Fibroblast of skin of right biceps (primary cell): ENCODE measurements around the gene AKAP12.

Source experiments
- DNase-seq: peaks from one replicate; pipeline ENCODE4 v3.0.0-alpha.2; 2013

AKAP12 gene

DNA sequence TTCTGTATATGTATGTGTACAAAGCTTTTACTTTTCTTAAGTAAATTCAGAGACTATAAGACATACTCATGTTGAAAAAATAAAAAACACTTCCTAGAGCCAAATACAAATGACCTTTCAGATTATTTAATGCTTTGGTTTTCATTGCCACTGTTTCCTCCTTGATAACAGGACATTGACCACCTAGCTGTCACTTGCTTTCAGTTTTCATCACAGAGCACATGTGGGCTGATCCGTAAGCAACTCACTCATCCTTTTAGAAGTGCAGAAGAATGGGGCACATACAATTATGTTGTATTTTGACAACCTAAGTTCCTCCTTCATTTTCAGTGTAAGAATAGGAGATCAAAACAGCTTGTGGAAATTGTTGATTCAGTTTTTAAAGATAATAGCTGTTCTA lies 145.4 kb downstream of the AKAP12 start:
- DNase-seq: no peak

DNA sequence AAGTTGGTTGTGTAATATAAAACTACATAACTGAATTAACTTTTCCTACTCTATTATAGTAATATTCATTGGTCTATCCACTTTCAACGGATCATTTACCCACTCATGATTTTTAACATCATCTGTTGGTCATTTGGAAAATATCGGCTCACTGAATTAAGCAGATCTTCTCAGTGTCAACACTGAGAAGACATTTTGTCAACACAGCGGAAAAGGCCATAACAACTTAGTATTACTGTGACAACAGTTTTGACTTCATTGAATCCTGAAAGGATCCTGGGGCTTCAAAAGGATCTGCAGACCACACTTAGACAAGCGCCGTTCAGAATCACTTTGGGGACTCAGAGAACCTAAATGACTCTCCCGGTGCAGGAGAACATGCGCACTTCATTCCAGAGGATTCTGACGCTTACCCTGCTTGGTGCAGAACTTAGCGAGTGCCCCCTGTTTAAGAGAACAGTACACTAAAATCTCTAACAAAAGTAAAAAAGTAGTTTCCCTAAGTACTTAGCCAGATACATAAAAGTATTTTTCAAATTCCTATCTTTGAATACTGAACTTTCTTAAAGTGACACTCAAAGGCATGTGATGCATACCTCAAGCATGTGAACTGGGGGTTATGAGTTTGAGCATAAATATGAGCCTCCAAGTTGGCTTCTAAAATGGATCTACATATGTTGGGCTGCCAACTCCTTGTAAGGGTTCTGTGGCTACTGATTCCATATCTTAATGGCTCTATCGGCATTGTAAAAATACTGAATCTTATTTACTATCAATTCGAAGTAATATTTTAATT lies 147.6 kb downstream of the AKAP12 start:
- DNase-seq: peak; percentile 86

DNA sequence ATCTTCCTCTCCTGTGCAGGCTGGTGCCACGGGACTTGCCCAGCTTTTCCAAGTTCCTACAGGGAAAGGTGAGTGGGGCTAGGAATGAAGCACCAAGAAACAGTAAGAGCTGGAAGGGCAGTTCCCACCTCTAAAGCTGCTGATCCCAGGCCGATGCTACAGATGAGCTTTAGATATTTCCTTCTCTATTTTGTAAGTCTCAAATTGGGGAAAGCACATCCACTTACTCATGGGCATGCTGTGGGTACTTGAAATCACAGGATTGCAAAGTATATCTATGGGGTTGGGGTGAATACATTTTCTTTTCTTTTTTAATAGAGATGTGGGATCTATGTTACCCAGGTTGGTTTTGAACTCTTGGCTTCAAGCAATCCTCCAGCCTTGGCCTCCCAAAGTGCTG lies 148.5 kb downstream of the AKAP12 start:
- DNase-seq: no peak

DNA sequence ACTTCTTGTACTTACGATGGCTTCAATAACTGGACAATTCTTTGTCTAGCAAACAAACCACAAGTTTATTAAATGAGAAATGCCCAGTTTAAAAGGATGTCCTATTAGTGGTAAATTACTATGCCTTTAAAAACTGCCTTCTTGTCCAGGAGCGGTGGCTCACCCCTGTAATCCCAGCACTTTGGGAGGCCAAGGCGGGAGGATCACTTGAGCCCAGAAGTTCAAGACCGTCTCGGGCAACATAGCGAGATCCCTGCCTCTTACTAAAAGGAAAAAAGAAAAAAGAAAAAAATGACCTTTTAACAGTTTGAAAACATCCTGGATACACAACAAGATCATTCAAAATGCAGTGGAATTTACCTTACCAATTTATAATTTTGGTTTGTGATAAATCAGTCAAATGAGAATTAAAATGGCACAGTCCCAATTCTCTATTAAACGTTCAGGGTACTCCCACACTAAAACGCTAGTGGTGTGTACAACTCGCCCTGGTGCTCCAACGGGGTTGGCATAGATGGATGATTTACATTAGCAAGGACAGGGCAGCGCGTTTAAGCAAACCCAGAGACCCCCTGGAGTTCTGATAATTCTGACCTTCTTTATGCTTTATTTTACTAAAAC lies 149.3 kb downstream of the AKAP12 start:
- DNase-seq: no peak

DNA sequence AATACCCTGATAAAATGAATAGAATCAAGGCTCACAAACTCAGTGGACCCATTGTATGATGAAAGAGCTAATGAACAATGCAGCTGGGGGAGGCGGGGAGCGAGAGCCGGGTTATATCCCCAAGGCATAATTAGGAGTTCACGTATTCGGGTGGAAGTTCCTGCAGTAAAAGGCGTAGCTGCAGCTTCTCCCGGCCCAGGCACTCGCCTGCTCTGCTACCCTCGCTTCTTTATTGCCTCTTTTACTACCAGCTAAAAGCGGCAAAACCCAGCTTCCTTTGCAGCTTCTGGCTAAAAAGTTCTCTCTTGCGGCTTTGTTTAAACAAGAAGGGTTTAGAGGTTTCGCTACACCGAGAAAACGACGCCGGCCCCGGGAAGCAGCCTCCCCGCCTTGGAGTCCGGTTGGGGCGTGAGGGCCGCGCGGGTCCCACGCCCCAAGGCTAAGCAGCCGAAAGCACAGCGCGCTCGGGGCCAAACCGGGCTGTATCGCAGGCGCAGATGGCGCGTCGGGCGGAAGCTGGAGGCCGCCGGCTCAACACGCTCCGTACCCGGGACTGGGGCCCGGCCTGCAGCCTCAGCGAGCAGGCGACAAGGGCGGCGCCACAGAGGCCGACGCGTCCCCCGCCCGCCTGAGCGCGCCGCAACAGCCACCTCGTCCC lies 150.0 kb downstream of the AKAP12 start:
- peak; percentile 84 for DNase-seq

DNA sequence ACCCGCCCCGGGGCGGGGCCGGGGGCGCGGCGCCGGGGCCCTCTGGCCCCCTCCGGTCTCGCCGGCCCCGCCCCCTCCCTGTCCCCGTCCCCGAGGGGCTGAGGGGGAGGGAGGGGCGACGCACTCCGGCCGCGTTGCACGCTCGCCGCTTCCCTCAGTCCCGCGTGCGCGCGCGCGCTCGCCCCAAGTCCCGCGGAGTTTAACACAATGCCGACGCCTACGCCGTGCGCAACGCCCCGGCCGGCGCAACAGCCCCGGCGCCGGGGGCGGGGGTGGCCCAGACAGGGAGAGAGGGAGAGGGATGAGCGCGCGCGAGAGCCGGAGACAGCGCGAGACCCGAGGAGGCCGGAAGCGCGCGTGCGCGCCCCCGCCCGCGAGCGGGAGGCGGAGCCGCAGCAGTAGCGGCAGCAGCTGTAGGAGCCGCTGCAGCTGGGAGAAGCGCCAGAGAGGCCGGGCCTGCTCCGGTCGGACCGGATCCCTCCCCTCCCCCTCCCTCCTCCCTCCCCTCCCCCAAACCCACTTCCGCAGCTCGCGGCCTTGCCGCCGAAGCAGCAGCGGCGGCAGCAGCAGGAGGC lies 150.6 kb downstream of the AKAP12 start:
- peak; percentile 100 for DNase-seq

DNA sequence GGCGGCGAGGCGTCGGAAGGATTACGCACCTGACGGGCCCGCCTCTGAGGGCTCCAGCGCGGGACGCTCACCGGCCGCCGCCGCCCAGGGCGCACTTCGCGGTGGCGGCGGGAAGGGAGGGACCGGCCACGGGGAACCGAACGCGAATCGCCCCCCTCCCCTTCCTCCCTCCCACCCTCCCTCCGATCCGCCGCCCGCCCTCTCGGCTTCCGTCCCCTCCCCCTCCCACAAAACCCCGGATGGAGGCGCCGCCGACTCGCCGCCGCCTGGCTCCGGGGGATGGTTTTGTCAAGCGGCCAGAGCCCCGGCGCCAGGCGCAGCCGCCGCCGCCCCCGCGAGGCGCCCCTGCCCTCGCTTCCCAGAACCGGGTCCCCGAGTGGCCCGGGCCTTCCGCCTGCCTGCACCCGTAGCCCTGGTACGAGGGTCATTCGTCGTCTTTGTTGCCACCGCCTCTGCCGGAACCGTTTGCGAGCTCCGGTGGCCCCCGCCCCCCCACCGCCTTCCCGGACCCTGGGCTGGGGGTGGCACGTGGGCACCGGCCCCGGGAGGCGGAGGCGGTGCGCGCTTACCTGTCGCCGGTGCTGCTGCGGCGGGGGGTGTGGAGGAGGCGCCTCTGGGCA lies 151.2 kb downstream of the AKAP12 start:
- peak; percentile 79 for DNase-seq

DNA sequence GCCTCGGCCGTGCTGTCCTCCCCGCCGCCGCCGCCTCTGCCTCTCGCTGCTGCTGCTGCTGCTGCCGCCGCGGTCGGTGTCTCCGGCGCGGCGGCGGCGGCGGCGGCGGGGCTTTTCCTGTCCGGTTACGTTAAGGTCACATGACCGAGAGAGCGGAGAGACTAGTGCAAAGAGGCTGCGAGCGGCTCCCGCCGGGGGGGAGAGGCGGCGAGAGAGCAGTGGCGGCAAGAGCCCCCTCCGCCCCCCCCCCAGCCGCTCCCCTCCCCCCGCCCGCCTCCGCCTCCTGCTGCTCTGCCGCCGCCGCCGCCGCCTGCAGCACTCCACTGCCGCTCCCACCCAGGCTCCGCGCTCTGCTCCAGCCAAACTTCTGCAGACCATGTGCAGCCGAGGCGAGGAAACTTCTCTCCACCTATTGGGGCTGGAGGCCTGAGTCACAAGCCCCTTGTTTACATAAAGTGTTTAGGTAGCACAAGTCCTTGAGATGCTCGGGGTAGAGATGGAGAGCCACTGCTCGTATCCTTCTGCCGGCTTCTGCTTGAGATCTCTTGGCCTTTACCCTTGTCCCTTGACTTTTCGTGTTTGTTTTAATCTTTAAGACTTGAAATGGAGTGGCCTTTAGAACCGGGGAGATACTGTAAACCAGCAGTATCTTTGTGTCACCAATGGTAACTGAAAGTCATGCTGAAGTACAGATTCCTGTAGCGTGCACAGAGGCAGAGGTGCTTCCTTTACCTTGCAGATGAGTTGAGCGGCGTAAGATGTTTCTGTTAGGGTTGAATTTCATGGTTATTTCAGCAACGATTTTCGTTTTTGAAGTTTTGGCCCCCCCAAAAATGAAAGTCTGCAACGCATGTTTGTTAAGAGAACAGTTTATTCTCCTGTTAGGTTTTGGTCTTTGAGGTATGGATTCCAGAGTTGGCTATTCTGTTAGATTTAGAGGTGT lies 152.0 kb downstream of the AKAP12 start, which contains the start of gene ZBTB2:
ZBTB2 (minus strand) TSS at position 89 of the 943 bp plus-strand sequence. CDS start 17,922 bp downstream, outside the sequence.
- peak; percentile 79 for DNase-seq

DNA sequence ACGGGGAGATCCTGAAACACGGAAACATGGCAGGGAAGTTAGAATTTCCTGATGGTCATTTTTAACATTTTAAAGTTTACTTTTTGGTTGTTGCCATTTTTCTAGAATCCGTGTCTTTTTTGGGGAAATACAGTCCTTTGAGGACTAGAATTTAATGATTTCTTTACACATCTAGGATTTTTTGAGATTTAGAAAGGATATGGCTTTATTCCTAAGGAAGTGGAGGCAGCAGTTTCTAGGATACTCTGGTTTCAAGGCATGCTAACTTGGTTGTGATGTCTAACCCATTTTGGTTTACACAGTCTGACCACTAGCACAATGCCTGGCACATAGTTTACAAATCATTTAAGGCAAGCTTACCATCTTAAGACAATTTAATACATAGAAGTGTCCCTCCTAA lies 152.7 kb downstream of the AKAP12 start:
- DNase-seq: no peak

DNA sequence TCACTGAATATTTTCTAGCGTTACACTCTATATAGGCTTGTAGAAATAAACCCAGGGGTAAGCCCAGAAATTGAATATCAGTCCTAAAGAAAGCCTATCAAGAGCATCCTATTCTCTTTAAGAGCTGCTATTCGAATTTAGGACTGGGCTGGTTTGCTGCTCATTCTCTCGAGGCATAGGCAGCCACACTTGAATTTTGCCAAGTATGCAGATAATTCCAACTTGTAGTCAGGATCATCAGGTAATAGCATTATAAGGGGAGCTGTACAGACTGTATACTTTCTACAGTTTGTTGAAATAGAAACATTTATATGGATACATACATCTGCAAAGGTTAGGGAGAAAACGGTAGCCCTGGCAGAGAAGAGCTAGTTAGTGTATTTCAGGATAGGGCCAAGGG lies 153.6 kb downstream of the AKAP12 start:
- no peak for DNase-seq

DNA sequence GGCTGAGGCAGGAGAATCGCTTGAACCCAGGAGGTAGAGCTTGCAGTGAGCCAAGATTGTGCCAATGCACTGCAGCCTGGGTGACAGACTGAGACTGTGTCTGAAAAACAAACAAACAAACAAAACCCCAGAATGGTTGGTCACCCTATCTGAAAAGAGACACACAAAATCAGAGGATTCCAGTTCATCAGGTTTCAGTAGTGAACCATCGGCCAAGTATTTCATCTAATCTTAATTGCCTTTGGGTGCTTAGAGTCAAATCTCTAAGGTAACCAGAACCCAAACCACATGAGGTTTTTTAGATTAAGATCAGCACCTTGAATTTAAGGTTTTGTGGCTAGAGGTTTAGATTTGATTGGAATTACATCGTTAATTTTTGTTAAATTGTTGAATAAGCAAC lies 159.9 kb downstream of the AKAP12 start:
- DNase-seq: no peak

DNA sequence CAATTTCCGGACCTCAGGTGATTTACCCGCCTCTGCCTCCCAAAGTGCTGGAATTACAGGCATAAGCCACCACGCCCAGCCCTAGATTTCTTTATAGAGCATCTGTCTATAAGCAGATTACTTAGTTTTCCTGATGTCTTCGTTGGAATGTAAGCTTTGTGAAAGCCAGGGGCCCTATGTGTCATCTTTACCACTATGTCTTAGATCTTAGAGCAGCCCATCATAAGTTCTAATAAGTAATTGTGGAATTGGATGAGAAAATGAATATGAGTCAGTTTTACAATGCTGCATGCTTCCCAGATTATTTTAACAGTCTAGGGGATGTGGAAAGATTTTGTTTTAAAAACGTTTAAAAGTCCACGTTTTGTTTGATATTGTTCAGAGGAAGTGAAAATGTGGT lies 160.7 kb downstream of the AKAP12 start:
- peak; percentile 83 for DNase-seq

DNA sequence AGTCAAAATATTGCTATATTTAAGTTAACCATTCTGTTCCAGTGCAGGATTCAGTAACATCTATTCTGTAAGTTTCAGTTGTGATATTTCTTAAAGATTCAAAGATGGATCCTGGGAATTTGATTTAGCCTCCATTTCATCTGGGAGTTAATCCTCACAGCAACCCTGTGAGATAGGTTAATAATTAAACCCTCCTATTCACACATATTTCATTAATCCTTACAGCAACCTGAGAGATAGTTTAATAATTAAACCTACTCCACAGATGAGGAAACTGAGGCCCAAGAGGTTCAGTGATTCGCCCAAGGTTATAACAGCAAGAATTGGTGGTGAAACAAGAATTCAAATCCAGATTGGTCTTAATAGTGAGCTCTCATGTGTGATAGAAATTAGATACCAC lies 162.5 kb downstream of the AKAP12 start:
- no peak for DNase-seq

DNA sequence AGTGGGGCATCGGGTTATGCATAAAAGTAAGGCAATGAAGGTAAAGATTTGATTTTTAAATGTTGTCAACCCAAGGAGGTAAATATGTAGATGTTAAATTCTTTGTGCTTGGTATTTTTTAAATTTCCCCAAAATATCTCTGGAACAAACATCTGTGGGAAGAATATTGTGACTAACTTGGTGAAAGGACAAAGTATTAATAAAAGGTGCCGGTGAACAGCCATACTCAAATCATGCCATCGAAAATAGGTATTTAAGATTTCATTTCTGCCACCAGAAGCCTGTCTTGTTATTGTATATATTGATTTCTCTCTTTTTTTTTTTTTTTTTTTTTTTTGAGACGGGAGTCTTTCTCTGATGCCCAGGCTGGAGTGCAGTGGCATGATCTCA lies 164.1 kb downstream of the AKAP12 start:
- no peak for DNase-seq
